Daoy (cell line): ENCODE measurements around the gene EML1. TPM values are rescaled to one million over a fixed set of nuclear protein-coding genes. Genes with fewer than 3 reads are reported as not detected.

Source experiments
- DNase-seq: peaks from one replicate; pipeline ENCODE4 v3.0.0-alpha.2; 2015; ENCODE audit warnings: low read depth
- total RNA-seq: library from RNA; depleted of rRNA; stranded (reverse); fragments of >200 nt; shearing (Covaris generic); gene quantifications from 2 replicates; pipeline ENCODE4 v1.2.3, GENCODE V29; 2014

The EML1 gene
- total RNA-seq, 1 experiment from 2014 or later: 95.5 TPM

DNA sequence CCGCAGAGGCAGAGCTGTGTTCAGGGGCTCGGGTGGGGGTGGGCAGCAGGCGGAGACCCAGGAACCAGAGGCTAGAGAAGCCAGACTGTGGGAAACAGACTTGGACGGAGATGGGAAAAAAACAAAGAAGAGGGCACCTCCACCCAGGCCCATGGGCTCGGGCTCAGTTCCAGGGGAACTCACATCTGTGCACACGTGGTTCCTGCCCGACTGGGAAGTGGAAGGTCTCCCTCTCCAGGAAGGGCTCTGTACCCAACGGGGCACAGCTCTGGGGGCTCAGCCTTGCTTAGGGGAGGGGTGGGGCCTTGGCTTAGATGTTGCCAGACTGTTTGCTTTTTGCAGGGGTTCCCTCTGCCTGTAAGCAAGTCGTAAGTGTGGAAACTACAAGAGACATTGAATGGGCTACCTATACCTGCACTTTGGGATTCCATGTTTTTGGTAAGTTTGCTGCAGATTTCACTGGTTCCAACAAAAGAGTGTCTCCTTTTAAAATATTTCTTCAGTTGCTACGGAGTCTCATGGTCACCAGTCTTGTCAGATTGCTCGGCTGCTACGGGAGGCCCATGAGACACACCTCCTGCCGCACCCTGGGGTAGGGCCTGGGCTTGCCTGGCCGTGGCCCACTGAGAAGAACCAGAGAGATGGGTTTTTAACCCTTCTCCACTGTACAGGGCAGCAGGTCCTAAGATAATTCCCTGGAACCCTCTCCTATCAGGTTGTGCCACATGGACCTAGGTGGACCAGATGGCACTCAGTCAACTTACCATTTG is 144.4 kb downstream of the EML1 start:
- DNase-seq: no peak

DNA sequence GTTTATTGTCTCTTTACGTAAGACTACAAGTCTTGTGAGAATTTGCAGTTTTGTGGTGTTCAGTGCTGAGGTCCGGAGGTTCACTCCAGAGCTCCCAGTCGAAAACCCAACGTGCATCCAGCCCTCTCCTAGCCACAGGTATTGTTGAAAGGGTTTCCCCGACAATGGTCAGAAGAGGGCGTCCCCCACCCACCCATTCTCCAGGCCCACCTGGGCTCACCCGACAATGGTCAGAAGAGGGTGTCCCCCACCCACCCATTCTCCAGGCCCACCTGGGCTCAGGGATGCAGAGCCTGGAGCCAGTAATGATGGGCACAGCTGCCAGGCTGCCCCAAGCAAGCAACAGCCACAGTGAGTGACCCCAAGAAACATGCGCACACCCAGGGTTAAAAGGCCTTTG is 145.2 kb downstream of the EML1 start:
- no peak for DNase-seq

DNA sequence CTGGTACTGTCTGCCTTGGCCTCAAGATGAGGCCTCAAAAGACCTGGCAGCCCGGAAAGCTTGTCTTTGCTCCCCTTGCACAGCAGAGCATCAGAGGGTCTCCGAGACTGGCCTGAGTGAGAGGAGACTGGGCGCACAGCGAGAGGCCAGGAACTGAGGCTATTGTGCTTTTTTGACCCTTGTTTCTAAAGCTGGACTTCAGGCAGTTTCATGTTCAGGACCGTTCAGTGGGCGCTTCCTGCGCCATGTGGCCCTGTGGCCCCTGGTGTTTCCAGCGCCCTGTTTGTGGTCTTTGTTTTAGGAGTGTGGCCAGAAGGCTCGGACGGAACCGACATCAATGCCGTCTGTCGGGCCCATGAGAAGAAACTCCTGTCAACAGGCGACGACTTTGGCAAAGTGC is 145.7 kb downstream of the EML1 start:
- no peak for DNase-seq

DNA sequence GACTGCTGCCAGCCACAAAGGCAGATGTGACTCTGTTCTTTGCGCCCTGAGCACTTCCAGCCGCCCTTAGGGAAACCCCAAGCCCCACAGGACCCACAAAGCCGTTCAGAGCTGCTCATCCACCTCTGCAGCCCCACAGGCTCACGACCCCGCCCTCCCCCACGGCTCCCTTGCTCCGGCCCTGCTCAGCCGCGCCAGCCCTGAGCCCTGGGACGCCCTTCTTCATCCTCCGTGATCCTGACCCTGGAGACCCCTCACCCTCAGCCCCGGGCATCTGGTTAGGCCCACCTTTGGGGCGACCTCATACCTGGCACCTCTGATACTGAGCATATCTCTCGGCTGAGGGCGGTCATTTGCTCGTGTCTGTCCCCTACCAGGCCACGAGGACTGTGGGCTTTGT is 146.2 kb downstream of the EML1 start:
- DNase-seq: no peak

DNA sequence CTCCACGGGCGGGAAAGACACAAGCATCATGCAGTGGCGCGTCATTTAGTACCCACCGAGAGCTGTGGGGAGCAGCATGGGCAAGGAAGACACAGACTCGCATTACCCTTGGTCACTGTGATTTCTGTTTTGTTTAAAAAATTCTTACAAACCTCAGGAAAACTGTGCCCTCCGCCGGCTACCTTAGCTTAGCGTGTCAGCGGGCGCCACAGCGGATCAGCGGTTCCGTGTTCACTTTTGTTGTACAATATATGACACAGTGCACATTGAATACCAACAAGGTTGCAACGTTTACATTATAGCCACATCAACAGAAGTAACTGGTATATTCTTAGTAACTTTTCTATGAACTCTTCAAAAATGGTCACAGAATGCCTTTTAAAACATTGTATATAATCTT is 146.9 kb downstream of the EML1 start:
- DNase-seq: no peak

DNA sequence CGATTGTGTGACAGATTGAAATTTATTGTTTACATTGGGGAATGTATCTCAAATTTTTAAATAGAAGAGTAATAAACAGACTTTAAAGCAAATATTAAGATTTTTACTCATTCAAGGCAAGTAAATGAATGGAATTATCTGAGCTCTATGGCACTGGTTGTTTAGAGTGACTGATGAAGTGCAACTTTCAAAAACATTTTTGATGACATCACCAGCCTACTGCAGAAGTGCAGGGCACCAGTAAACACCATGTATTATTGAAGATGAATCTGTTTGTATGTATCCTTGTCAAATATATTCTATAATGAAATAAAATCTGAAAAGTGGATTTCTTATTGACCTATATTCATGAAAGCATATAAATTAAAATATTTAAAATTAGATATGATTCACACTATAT is 148.0 kb downstream of the EML1 start:
- no peak for DNase-seq

DNA sequence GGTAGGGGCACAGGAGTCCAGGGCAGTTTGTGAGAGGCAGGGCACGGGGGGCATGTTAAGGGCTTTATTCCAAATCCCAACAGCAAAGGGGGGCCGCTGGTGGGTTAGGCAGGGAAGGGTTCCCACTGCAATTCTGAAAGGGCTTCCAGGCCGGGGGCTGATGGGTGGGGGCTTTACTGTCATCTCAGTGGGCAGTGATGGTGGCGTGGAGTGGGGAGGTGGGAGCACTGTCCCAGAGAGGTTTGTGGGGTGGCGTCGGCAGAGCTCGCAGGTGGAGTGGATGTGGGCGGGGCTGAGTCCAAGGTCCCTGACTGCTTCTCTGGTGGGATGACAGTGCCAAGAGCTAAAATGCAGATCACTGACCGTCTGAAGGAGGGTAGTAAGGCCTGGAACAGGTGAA is 150.4 kb downstream of the EML1 start:
- no peak for DNase-seq

DNA sequence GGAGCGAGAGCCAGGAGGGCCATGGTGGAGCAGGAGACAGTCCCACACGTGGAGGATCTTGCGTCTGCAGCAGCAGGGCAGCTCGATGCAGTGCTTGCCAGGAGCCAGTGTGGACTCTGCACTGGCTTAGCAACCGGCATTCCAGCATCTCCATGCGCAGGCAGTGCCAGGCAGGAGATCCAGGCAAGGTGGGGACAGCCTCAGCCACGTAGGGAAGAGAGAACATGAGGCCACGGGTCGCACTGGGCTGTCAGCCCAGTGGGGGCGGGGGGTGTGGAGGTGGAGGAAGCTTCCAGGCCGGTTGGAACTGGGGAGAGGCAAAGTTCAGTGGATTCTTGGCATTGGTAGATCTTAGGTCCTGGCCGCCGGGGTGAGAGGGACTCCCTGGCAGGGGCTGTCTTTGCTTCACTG is 151.0 kb downstream of the EML1 start:
- DNase-seq: no peak

DNA sequence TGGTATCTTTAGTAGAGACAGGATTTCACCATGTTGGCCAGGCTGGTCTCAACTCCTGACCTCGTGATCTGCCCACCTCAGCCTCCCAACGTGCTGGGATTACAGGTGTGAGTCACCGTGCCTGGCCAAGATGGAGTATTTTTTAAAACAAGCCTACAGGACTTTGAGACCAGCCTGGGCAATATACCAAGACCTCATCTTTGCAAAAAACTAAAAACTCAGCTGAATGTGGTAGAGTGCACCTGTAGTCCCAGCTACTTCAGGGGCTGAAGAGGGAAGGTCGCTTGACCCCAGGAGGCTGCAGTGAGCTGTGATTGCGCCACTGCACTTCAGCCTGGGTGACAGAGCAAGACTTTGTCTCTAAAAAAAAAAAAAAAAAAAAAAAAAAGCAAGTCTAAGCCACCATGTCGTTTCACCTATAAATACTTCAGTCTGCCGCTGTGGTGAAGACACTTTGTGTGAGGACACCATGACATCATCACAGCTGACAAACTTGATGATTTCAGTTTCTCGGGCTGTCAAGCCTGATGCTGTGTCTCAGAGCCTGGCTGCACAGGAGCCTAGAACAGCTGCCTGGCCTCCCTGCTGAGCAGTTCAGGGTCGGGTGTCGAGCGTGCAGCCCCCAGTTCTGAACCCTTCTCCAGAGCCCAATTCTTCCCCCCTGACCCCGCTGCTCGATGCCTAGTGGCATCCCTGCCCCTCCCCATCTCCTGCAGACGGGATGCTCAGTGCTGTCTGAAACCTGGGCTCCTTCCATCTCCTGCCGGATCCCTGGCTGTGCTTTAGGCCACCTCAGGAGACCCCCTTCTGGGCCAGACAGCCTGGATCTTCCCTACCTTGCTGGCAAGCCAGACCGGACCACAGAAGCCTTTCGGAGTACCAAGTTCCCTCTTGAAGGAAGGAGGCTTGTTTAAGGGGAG is 152.8 kb downstream of the EML1 start:
- DNase-seq: no peak

DNA sequence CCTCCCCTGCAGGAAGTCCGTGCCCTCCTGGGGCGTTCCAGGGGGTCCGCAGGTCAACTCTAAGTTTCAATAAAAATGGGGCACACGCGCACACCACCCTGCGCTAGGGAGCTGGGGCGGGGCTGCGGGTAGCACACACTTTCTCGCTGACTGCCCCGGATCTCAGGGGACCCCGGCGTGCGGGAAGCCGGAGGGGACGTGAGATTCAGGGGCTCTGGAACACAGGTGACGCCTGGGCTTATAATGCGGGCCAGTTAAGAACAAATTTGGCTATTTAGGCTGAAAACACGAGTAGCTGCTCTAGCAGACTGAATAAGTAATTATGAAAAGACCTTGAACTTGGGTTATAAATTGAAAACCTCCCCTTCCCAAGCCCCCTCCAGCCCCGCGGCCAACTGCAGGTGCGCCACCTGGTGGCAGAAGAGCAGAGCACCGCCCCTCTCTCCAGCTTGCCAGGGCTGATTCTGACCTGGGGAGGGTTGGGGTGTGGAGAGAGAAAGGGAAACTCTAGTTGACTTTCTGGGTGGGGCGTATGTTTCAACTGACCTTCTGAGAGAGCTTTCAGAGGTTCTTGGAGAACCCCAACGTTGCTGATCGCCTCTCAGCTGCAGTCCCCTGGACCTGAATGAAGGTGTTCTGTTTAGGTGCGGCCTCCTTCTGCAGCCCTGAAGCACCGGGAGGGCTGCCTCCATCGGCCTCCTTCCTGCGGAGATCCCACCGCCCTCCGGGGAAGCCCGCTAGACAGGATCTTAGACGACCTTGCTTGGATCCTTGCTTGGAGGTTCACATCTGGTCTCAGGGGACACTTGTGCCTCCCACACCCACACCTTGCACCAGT is 153.7 kb downstream of the EML1 start:
- peak; percentile 52 for DNase-seq

DNA sequence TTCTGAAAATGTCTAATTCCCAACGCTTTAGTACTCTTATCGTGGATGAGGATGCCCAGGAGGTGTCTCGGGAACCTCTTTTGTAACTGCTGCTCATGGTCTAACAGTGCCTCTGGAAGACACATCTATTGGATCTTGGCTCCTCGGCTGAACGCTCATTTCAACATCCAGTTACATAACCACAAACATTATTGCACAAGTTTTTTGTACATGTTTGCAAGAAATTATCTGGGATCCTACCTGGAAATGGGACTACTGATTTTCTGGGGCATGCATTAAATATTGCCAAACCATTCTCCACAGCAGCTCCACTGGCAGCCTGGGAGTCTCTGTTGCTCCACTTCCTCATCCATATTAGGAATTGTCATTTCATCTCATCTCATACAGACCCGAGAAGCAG is 154.5 kb downstream of the EML1 start:
- no peak for DNase-seq

DNA sequence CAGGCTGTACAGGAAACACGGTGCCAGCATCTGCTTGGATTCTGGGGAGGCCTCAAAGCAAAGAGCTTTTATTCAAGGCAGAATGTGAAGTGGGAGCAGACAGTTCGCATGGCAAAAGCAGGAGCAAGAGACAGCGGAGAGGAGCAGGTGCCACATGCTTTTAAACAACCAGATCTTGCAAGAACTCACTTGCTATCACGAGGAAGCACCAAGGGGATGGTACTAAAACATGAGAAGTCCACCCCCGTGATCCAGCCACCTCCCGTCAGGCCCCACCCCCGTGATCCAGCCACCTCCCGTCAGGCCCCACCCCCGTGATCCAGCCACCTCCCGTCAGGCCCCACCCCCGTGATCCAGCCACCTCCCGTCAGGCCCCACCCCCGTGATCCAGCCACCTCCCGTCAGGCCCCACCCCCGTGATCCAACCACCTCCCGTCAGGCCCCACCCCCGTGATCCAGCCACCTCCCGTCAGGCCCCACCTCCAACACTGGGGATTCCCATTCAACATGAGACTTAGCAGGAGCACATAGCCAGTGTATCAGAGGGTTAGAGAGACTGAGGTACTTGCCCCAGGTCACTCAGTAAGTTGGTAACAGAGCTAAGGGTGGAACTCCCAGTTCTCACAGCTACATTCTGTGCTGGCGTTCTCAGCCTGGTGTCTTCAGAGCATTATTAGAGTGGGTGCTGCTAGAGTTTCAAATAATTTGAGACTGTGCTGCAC is 156.0 kb downstream of the EML1 start:
- DNase-seq: peak; percentile 32

DNA sequence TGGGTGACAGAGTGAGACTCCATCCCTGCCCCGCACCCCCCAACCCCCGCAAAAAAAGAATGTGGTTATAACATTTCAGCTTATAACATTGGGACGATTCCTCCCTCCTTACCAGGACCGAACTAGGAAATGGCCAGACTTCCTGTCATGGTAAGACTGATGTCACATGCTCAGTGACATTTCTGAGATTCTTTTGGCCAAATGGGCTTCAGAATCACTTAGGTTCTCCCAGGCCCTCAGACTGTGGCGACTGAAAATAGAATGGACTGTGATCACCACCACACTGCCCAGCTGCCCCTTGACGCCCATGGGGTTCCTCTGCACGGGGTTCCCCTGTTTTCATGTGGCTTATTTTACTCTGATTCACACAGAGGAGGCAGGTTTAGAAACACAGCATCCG is 157.0 kb downstream of the EML1 start:
- DNase-seq: no peak

DNA sequence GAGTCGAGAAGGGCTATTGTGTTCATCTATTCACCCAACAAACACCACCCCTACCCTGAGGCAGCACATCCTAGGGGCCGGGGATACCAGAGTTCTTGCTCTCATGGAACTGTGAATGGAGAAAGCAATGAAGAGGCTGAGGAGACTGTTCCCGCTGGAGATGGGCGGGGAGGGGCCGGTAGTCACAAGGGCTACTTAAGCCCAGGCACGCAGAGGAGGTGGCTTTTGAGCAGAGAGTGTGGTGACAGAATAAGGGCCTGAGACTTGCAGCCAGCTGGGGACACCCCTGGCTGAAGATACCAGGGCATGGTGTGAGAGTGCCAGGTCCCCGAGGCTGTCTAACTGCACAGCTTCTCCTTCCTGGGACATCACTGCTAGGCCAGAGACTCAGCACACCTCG is 157.9 kb downstream of the EML1 start:
- DNase-seq: no peak

DNA sequence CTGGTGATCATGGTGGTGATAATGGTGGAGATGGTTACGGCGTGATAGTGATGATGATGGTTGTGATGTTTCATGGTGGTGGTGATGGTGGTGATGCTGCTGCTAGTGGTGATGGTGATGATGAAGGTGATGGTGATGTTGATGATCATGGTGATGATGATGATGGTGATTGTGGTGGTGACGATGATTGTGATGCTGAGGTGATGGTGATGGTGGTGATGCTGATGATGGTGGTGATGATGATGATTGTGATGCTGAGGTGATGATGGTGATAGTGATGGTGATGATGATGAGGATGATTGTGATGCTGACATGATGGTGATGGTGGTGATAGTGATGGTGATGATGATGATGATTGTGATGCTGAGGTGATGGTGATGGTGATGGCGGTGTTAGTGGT is 158.8 kb downstream of the EML1 start:
- DNase-seq: no peak

DNA sequence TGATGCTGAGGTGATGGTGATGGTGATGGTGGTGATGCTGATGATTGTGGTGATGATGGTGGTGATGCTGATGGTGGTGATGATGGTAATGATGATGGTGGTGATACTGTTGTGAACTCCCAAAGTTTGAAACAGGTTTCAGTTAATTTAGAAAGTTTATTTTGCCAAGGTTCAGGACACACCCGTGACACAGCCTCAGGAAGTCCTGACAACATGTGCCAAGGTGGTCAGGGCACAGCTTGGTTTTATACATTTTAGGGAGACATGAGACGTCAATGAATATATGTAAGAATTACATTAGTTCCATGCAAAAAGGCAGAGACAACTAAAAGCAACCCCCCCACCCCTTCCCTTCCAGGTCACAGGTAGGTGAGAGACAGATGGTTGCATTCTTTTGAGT is 159.2 kb downstream of the EML1 start:
- DNase-seq: no peak

DNA sequence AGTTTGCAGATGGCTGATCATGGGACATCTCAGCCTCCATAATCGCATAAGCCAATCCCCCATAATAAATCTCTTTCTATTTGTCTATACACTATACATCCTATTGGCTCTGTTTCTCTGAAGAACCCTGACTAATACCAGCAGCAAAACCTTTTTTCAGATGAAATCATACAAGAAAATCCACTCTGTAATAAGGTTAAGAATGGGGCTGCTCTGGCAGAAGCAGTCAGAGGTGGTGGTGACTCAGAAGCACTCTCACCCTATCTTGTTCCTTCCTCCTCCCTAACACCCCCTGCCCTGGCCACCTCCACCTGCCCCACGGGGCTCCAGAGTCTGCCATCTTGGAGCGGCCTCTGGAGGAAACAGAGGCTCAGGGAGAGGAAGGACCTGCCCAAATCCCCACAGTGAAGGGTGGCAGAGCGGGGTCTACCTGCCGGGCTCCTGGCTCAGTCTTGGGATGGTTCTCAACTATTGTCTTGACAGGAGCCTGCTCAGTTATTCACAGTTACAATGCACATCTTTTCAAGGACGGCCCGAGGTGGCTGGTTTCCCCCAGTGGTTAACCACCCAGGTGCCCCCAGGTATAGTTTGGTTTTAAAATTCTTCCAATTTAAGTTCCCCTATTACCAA is 162.7 kb downstream of the EML1 start:
- no peak for DNase-seq

DNA sequence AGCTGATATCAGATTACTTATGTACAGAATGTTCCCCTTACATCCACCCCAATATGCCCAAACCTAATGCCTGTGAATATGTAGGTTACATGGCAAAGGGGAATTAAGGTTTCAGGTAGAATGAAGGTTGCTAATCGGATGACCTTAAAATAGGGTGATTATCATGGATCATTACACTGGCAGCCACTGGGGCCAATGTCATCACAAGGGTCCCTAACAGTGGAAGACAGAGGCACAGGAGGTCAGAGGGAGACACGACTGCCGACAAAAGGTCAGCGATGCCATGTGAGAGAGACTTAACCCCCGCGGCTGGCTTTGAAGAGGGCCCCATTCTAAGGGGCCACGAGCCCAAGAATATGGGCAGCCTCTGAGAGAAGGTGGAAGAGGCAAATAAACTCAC is 165.2 kb downstream of the EML1 start:
- no peak for DNase-seq

DNA sequence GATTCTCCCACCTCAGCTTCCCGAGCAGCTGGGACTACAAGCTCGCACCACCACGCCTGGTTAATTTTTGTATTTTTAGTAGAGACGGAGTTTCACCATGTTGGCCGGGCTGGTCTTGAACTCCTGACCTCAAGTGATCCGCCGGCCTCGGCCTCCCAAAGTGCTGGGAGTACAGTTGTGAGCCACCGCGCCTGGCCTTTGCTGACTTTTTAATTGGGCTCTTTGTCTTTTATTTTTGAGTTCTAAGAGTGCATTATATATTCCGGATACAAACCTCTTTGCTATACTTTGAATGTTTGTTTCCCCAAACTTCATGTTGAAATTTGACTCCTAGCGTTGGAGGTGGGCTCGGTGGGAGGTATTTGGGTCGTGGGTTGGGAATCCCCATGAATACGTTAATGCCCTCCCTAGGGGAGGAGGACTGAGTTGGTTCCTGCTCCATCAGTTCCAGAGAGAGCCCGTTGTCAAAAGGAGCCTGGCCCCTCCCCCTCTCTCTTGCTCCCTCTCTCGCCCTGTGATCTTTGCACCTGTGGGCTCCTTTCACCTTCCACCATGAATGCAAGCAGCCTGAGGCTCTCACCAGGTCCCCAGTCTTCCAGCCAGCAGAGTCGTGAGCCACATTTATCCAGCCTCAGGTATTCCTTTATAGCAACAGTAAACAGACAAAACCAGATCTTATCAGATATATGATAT is 168.8 kb downstream of the EML1 start:
- DNase-seq: no peak

DNA sequence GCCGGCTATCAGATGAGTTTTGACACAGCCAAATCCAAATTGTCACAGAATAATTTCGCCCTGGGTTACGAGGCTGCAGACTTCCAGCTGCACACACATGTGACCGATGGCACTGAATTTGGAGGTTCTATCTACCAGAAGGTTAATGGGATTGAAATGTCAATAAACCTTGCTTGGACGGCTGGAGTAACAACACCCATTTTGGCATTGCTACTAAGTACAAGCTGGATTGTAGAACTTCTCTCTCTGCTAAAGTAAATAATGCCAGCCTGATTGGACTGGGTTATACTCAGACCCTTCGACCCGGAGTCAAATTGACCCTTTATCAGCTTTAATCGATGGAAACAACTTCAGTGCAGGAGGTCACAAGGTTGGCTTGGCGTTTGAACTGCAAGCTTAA is 171.8 kb downstream of the EML1 start:
- no peak for DNase-seq
